CD4-positive, alpha-beta T cell (primary cell): ENCODE data around the gene TMEM50A. TPM values are rescaled to one million over a fixed set of nuclear protein-coding genes. Genes with fewer than 3 reads are reported as not detected.
"Not testable (repeated sequence)": the region's sequence is repeated elsewhere in the genome, so short reads cannot be mapped to it uniquely, and the experiment has no call there.

ENCODE experiments used
- ATAC-seq: fragments of 200-7000 bp; cut with Tn5 transposase; one replicate; pipeline ENCODE4 v1.10.0; 2022; ENCODE audit warnings: mild to moderate bottlenecking; ENCODE audit not compliant: poor library complexity
- CTCF ChIA-PET: fragments of 350-600 bp; sonication (Branson Sonifier 250); formaldehyde crosslinking; loops from one replicate; lab custom pipeline; 2021; ENCODE audit warnings: antibody characterized with exemption, inconsistent platforms; lab: Charles Lee
- POLR2A ChIA-PET: fragments of 350-600 bp; sonication (Branson Sonifier 250); formaldehyde crosslinking; loops from one replicate; lab custom pipeline; 2021; ENCODE audit warnings: antibody characterized with exemption, inconsistent platforms; lab: Charles Lee
- DNase-seq, 14 experiments: peaks; one replicate each; pipeline ENCODE4 v3.0.0-alpha.2; 2013 to 2020; ENCODE audit warnings: mixed read lengths in 2 of 14
- H3K27ac ChIP-seq, 2 donors: one replicate each; pipeline versions ENCODE4 v1.5.1 to v1.7.0; 2013; ENCODE audit warnings: low read length in 2 of 2, low read depth in 1 of 2, mild to moderate bottlenecking in 1 of 2
- H3K27me3 ChIP-seq, 2 experiments: 1 replicate in 1 of 2; 2 replicates in 1 of 2; pipeline versions ENCODE4 v1.6.1 to v1.7.0; 2013; ENCODE audit warnings: low read length in 2 of 2, control low read depth in 1 of 2, mild to moderate bottlenecking in 1 of 2, moderate library complexity in 1 of 2; ENCODE audit not compliant: insufficient read depth in 2 of 2, control insufficient read depth in 1 of 2
- H3K36me3 ChIP-seq: one replicate; pipeline ENCODE4 v1.6.1; 2013; ENCODE audit warnings: low read length, control low read depth; ENCODE audit not compliant: insufficient read depth
- H3K4me1 ChIP-seq: one replicate; pipeline ENCODE4 v1.6.1; 2013; ENCODE audit warnings: low read length, control low read depth; ENCODE audit not compliant: insufficient read depth
- H3K4me3 ChIP-seq: one replicate; pipeline ENCODE4 v1.5.1; 2013; ENCODE audit warnings: mild to moderate bottlenecking, low read length, moderate library complexity
- H3K9me3 ChIP-seq, 2 experiments: 1 replicate in 1 of 2; 2 replicates in 1 of 2; pipeline versions ENCODE4 v1.6.1 to v1.7.0; 2013; ENCODE audit warnings: low read length in 2 of 2, mild to moderate bottlenecking in 2 of 2, control low read depth in 1 of 2, moderate library complexity in 1 of 2; ENCODE audit not compliant: control insufficient read depth in 1 of 2, insufficient read depth in 1 of 2
- H3K27ac Mint-ChIP-seq: one replicate; pipeline ENCODE4 v1.8.0; 2020; ENCODE audit warnings: mixed read lengths
- H3K27me3 Mint-ChIP-seq: one replicate; pipeline ENCODE4 v1.8.0; 2021; ENCODE audit warnings: mixed read lengths
- H3K36me3 Mint-ChIP-seq: one replicate; pipeline ENCODE4 v1.8.0; 2021; ENCODE audit warnings: low read depth, mixed read lengths
- H3K4me1 Mint-ChIP-seq: one replicate; pipeline ENCODE4 v1.8.0; 2021; ENCODE audit warnings: low read depth, mixed read lengths
- H3K4me3 Mint-ChIP-seq: one replicate; pipeline ENCODE4 v1.8.0; 2020; ENCODE audit warnings: mild to moderate bottlenecking, mixed read lengths
- H3K9me3 Mint-ChIP-seq: one replicate; pipeline ENCODE4 v1.8.0; 2020; ENCODE audit warnings: mixed read lengths
- intact Hi-C, 2 experiments: fragments of 100-400 bp; cut with DNase I in 1 of 2; cut with micrococcal nuclease in 1 of 2; formaldehyde crosslinking; loops; one replicate each; pipeline versions ENCODE4 v1.15.1 to v1.9.0; 2023 to 2025; cut with DNase I, micrococcal nuclease
- total RNA-seq, 174 experiments: library from RNA in 2 of 174; stranded (reverse) in 2 of 174; gene quantifications; one replicate each; pipeline ENCODE4 v1.2.3 and lab custom pipeline; 2021 to 2026

The TMEM50A gene
- total RNA-seq, 2 experiments from 2014 or later: 82.6 to 83.1 TPM

DNA sequence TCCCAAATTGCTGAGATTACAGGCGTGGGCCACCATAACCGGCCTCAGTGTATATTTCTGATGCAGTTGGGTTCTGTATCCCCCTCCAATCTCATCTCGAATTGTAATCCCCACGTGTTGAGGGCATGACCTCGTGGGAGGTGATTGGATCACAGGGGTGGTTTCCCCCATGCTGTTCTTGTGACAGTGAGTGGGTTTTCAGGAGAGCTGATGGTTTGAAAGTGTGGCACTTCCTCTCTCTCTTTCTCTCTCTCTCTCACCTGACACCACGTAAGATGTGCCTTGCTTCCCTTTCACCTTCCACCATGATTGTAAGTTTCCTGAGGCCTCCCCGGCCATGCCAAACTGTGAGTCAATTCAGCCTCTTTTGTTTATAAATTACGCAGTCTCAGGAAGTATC, 41.6 kb upstream of the TMEM50A start:
- H3K27me3 Mint-ChIP-seq, H3K36me3 Mint-ChIP-seq, H3K4me3 Mint-ChIP-seq, H3K27ac ChIP-seq, H3K4me3 ChIP-seq, ATAC-seq, H3K4me1 ChIP-seq, CTCF ChIA-PET, H3K9me3 Mint-ChIP-seq, H3K4me1 Mint-ChIP-seq, H3K27me3 ChIP-seq, intact Hi-C loops, H3K9me3 ChIP-seq, POLR2A ChIA-PET, H3K36me3 ChIP-seq, H3K27ac Mint-ChIP-seq, DNase-seq: not testable (repeated sequence)

DNA sequence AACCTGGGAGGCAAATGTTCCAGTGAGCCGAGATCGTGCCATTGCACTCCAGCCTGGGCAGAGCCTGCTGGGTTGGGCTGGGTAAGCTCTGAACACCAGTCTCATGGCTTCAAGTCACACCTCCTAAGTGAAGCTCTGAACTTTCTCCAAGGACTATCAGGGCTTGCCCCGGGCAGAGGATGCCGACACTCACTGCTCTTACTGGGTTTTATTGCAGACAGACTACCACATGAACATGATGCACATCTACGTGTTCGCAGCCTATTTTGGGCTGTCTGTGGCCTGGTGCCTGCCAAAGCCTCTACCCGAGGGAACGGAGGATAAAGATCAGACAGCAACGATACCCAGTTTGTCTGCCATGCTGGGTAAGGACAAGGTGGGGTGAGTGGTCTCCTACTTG, 37.4 kb upstream of the TMEM50A start:
- H3K27ac ChIP-seq, H3K36me3 ChIP-seq, H3K9me3 Mint-ChIP-seq, H3K4me3 Mint-ChIP-seq, ATAC-seq, H3K27me3 ChIP-seq, H3K4me1 ChIP-seq, intact Hi-C loops, CTCF ChIA-PET, POLR2A ChIA-PET, H3K4me1 Mint-ChIP-seq, DNase-seq, H3K27me3 Mint-ChIP-seq, H3K27ac Mint-ChIP-seq, H3K4me3 ChIP-seq, H3K9me3 ChIP-seq: not testable (repeated sequence)
- peaks cover 11% of the 10 kb centered on the region for H3K36me3 Mint-ChIP-seq

DNA sequence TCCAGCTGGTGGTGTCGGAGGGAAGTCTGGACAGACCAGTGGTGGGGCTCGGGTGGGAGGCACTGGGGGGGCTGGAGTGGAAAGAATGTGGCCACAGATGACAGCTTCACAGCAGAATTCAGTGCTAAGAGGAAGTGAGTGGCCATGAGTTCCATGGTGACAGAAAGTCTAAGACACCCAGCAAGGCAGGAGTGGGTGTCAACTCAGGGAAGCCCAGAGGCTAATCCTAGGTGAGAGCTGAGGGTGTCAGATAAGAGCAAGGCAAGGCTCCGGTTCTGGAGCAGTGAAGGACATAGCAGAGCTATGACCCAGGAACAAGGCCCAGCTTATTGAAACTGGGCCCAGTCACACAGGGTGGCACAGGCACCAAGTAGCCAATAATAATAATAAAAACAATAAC, 35.8 kb upstream of the TMEM50A start:
- peaks cover 11% of the 10 kb centered on the region for H3K36me3 Mint-ChIP-seq
- H3K4me3 ChIP-seq, H3K4me1 ChIP-seq, H3K9me3 ChIP-seq, ATAC-seq, H3K27me3 Mint-ChIP-seq, H3K36me3 ChIP-seq, CTCF ChIA-PET, H3K4me3 Mint-ChIP-seq, H3K9me3 Mint-ChIP-seq, intact Hi-C loops, H3K27ac Mint-ChIP-seq, POLR2A ChIA-PET, H3K4me1 Mint-ChIP-seq, H3K27ac ChIP-seq, DNase-seq, H3K27me3 ChIP-seq: not testable (repeated sequence)

DNA sequence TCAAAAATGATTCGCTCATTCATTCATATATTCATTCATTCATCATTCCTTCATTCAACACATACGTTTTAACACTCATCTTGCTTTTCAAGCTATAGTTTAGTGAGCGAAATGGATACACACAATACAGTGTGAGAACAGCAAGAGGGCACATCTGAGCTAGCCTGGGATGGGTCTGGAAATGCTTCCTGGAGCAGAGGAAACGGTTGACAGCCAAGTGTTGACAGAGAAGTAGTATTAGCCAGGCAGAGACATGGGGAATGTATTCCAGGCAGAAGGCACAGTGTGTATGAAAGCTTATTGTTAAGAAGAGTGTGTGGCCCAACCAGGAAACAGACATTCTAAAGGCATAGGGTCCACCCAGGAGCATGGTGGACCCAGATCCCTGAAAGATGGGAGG, 33.2 kb upstream of the TMEM50A start:
- H3K9me3 ChIP-seq, H3K4me3 Mint-ChIP-seq, H3K4me1 Mint-ChIP-seq, intact Hi-C loops, H3K36me3 ChIP-seq, POLR2A ChIA-PET, DNase-seq, H3K9me3 Mint-ChIP-seq, H3K27me3 ChIP-seq, H3K4me3 ChIP-seq, H3K4me1 ChIP-seq, H3K27ac ChIP-seq, CTCF ChIA-PET, ATAC-seq, H3K27me3 Mint-ChIP-seq, H3K27ac Mint-ChIP-seq: not testable (repeated sequence)
- peaks cover 15% of the 10 kb centered on the region for H3K36me3 Mint-ChIP-seq

DNA sequence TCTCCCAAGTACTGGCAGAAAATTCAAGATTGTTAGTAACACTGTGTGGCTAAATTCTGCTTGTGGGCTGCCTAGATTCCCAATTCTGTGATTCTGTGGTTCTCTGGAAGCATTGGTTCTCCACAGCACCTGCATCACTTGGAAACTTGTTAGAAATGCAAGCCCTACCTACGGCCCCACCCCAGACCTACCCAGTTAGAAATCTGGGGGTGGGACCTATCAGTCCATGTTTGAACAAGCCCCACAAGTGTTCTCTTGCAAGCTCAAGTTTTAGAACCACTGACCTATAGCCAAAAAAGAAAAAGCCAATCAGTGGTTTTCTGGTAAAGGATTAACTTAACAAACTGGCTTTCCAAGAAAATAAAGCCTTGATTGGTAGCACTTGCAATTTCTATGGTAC, 30.0 kb upstream of the TMEM50A start:
- H3K9me3 Mint-ChIP-seq, H3K4me3 ChIP-seq, H3K4me3 Mint-ChIP-seq, H3K27me3 Mint-ChIP-seq, H3K4me1 Mint-ChIP-seq, CTCF ChIA-PET, DNase-seq, H3K9me3 ChIP-seq, H3K36me3 ChIP-seq, H3K4me1 ChIP-seq, H3K27ac ChIP-seq, H3K27me3 ChIP-seq, POLR2A ChIA-PET, intact Hi-C loops, H3K27ac Mint-ChIP-seq, ATAC-seq: not testable (repeated sequence)
- peaks cover 23% of the 10 kb centered on the region for H3K36me3 Mint-ChIP-seq

DNA sequence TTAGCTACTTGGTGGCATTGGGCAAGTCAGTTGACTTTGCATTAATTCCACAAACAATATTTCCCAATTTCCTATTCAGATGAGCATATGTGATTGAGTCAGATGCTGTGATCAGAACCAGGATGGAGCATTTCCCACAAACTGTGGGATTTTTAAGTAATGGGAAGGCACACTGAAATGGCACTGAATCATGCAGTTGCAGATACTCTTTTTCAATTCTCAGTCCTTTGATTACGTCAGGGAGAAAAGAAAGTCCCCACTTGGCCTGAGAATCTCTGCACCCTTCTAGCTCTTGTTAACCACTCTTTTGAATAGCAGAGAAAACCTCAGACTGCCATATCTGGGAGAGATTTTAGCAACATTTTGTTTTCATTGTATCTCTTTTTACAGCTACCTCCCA, 29.0 kb upstream of the TMEM50A start:
- POLR2A ChIA-PET, ATAC-seq, H3K27ac Mint-ChIP-seq, H3K4me1 Mint-ChIP-seq, intact Hi-C loops, H3K4me3 Mint-ChIP-seq, H3K9me3 ChIP-seq, H3K4me3 ChIP-seq, H3K36me3 ChIP-seq, H3K27me3 ChIP-seq, H3K27me3 Mint-ChIP-seq, H3K4me1 ChIP-seq, CTCF ChIA-PET, H3K27ac ChIP-seq, H3K9me3 Mint-ChIP-seq: not testable (repeated sequence)
- DNase-seq: peak in 1 of 14 experiments; percentile 18
- H3K36me3 Mint-ChIP-seq: peaks cover 31% of the 10 kb centered on the region

DNA sequence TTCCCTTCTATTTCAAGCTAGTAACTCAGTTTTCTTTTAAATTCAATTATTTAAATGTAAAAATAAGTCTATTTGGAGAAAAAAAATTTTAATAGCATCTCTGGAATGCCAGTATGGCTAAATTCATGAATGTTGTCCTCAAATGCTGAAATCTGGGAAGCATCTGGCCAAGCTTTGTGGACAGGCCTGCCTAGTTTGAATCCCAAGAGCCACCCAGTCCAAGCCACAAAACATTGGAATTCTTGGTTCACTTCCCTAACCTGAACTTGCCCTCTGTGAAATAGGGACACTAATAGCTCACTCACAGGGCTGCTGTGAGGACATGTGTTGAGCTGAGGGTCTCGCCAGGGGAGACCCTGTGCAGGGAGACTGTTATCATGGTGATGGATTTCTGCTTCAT, 28.6 kb upstream of the TMEM50A start:
- H3K4me3 Mint-ChIP-seq, H3K27me3 Mint-ChIP-seq, H3K9me3 ChIP-seq, ATAC-seq, H3K27ac ChIP-seq, H3K4me1 Mint-ChIP-seq, H3K27ac Mint-ChIP-seq, DNase-seq, CTCF ChIA-PET, H3K9me3 Mint-ChIP-seq, H3K27me3 ChIP-seq, POLR2A ChIA-PET, intact Hi-C loops, H3K4me1 ChIP-seq, H3K4me3 ChIP-seq, H3K36me3 ChIP-seq: not testable (repeated sequence)
- peaks cover 35% of the 10 kb centered on the region for H3K36me3 Mint-ChIP-seq
